Amniotic epithelial cell (primary cell): ENCODE measurements around the gene NR2F1-AS1.
A peak's percentile ranks its signal among the peaks of the same experiment; 100 is the strongest.

Experiments used
- DNase-seq: peaks from one replicate; pipeline ENCODE4 v3.0.0-alpha.2; 2010; ENCODE audit warnings: low read depth

The NR2F1-AS1 gene

GRCh38 chr5:93580927-93581445 is at the start of gene NR2F1-AS1:
Gene NR2F1-AS1 (minus strand): TSS chr5:93581219.
- no peak for DNase-seq

- peak; percentile 36 for DNase-seq
Measured at GRCh38 chr5:93626801-93627200, 45.8 kb upstream of the NR2F1-AS1 start.

GRCh38 chr5:93623153-93623552 is 42.1 kb upstream of the NR2F1-AS1 start:
- no peak for DNase-seq

- DNase-seq: peak; percentile 82
Measured at GRCh38 chr5:93622240-93622885, 41.3 kb upstream of the NR2F1-AS1 start.

- peak; percentile 66 for DNase-seq
Measured at GRCh38 chr5:93621327-93621798, 40.3 kb upstream of the NR2F1-AS1 start.

- peak; percentile 61 for DNase-seq
Measured at GRCh38 chr5:93620487-93621326, 39.7 kb upstream of the NR2F1-AS1 start.

- no peak for DNase-seq
Measured at GRCh38 chr5:93616538-93617174, 35.6 kb upstream of the NR2F1-AS1 start.

- DNase-seq: no peak
Measured at GRCh38 chr5:93612855-93613243, 31.8 kb upstream of the NR2F1-AS1 start.

GRCh38 chr5:93611976-93612854 is 31.2 kb upstream of the NR2F1-AS1 start:
- no peak for DNase-seq

GRCh38 chr5:93611273-93611975 is 30.4 kb upstream of the NR2F1-AS1 start:
- no peak for DNase-seq

GRCh38 chr5:93610581-93611272 is 29.7 kb upstream of the NR2F1-AS1 start:
- no peak for DNase-seq

GRCh38 chr5:93609762-93610161 is 28.7 kb upstream of the NR2F1-AS1 start:
- no peak for DNase-seq

GRCh38 chr5:93608855-93609254 is 27.8 kb upstream of the NR2F1-AS1 start:
- no peak for DNase-seq

GRCh38 chr5:93607367-93608258 is 26.6 kb upstream of the NR2F1-AS1 start:
- peak; percentile 65 for DNase-seq

- no peak for DNase-seq
Measured at GRCh38 chr5:93606382-93606752, 25.3 kb upstream of the NR2F1-AS1 start.

- no peak for DNase-seq
Measured at GRCh38 chr5:93604644-93605515, 23.9 kb upstream of the NR2F1-AS1 start.

- DNase-seq: no peak
Measured at GRCh38 chr5:93603793-93604643, 23.0 kb upstream of the NR2F1-AS1 start.
